GM18858 (cell line): ENCODE data around the gene WNT9B.
A peak's percentile ranks its signal among the peaks of the same experiment; 100 is the strongest.
"Not testable (repeated sequence)": the region's sequence is repeated elsewhere in the genome, so short reads cannot be mapped to it uniquely, and the experiment has no call there.

Source experiments
- ATAC-seq: cut with Tn5 transposase; IDR thresholded peaks from one replicate; pipeline ENCODE4 v1.9.1; 2021; ENCODE audit not compliant: unreplicated experiment

The WNT9B gene

GRCh38 chr17:46908068-46908737, 56.8 kb downstream of the WNT9B start:
- ATAC-seq: no peak

DNA sequence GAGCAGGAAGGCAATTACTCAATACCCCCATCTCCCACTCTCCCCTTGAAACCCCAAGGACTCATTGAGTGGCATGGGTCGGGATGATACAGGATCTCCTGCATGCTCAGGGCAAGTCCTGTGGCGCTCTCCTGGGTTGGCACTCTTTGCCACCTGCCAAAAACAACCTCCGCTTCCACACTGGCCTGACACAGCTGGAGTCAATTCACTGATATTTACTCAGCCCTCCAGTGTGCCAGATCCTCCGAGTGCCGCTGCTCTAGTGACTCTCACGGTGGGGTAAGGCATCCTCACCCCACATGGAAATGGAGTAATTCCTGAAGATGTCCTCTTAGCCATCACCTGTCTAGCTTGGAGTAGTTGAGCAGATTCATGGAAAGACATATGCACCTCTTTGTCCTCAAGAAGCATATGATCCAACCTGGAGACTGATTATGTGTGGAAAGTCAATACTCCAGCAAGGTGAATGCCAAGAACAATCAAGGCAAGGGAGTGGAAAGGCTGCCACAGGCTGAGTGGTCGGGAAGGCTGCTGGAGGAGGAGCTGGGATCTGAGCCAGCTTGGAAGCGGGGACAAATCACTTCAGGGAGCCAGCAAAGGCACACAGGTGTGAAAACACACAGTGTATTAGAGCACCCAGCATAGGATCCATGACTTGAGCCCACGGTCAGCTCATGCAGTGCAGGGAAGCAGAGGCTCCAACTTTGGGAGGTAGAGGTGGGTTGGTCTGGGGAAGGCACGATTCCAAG, 59.0 kb downstream of the WNT9B start:
- no peak for ATAC-seq

- no peak for ATAC-seq
Measured at GRCh38 chr17:46911311-46911710, 59.9 kb downstream of the WNT9B start.

GRCh38 chr17:46915596-46915995, 64.2 kb downstream of the WNT9B start:
- ATAC-seq: no peak

- no peak for ATAC-seq
Measured at GRCh38 chr17:46916211-46916610, 64.8 kb downstream of the WNT9B start.

GRCh38 chr17:46916623-46917022, 65.2 kb downstream of the WNT9B start:
- ATAC-seq: no peak

- ATAC-seq: no peak
Measured at GRCh38 chr17:46917041-46917440, 65.7 kb downstream of the WNT9B start.

GRCh38 chr17:46917516-46917915, 66.1 kb downstream of the WNT9B start:
- ATAC-seq: no peak

DNA sequence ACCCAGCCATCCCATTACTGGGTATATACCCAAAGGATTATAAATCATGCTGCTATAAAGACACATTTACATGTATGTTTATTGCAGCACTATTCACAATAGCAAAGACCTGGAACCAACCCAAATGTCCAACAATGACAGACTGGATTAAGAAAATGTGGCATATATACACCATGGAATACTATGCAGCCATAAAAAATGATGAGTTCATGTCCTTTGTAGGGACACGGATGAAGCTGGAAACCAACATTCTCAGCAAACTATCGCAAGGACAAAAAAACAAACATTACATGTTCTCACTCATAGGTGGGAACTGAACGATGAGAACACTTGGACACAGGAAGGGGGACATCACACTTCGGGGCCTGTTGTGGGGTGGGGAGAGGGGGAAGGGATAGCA, 70.6 kb downstream of the WNT9B start:
- not testable (repeated sequence) for ATAC-seq

- ATAC-seq: no peak
Measured at GRCh38 chr17:46922487-46922803, 71.1 kb downstream of the WNT9B start.

DNA sequence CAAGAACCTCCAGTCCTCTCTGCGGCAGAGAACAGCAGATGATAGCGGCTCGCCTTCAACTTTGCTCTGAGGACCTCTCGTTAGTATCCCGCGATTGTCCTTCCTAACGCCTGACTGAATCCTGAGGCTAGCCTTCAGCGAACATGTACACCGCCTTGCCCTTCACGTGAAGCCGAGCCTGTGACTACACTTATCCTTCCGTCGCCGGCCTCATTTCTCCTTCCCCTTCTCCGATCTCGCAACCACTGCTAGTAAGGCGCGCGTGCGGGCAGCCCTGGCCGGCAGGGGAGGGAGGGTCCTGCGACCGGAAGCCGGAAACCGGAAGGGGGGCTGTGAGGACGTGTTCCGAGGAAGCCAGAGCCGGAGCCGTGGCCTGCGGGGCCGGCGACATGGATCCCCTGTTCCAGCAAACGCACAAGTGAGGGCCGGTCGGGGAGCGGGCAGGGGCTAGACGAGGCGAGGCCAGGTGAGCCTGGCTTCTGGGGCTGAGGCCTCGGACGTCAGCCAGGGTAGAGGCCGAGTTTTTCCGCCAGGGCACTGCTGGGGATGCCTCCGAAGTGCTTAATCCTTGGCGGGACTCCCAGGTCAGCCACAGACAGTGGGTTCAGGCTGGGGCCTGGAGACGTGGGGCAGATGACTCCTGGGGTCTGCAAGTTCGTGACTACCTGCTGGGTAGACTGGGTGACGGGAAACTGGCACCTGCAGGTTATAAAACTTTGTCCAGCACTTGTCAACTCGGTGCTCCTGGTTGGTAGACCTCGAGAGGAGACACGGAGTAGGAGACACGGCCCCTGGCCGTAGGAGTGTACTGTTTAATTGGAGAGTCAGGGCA, 71.6 kb downstream of the WNT9B start, which contains the start of gene GOSR2:
Gene GOSR2 (plus strand): TSS at position 357 of the 832 bp plus-strand sequence. CDS start 33 bp downstream, at position 390.
- ATAC-seq: peak; percentile 56

GRCh38 chr17:46925185-46925868, 73.9 kb downstream of the WNT9B start:
- no peak for ATAC-seq

- no peak for ATAC-seq
Measured at GRCh38 chr17:46928467-46929261, 77.3 kb downstream of the WNT9B start.

GRCh38 chr17:46929413-46929812, 78.0 kb downstream of the WNT9B start:
- no peak for ATAC-seq

- ATAC-seq: no peak
Measured at GRCh38 chr17:46930051-46930450, 78.7 kb downstream of the WNT9B start.

GRCh38 chr17:46931596-46931995, 80.2 kb downstream of the WNT9B start:
- no peak for ATAC-seq

DNA sequence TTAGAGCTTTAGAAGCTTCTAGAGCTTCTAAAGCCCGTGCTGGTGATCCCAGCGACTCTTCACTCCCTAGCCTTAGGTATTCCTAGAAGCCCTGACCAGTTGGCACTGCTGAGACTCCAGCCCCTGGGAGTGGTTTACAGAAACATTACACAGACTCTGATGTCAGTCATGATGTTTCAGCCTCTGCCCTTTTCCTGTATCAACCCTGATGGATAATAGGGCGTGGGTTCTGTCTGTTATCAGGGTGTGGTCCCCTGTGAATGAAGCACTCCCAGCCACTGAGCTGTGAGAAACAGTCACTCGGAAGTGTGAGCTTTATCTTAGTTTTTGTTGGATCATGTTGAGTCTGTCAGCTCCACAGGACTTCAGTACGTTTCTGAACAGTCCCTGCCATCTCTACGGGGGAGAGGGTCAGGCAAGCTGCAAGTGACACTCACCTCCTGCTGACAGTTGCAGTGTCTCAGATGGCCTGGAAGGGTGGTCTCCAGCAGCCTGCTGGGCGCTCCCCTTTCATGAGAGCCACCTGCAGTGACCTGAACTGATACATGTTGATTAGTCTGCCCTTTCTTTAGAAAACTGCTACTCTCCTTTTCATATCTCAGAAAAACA, 84.4 kb downstream of the WNT9B start:
- ATAC-seq: no peak
